ENCODE data around the gene HABP2. TPM values are rescaled to one million over a fixed set of nuclear protein-coding genes. Genes with fewer than 3 reads are reported as not detected.

The HABP2 gene
- total RNA-seq, 1 donor from 2014 or later: 0.18 TPM

DNA sequence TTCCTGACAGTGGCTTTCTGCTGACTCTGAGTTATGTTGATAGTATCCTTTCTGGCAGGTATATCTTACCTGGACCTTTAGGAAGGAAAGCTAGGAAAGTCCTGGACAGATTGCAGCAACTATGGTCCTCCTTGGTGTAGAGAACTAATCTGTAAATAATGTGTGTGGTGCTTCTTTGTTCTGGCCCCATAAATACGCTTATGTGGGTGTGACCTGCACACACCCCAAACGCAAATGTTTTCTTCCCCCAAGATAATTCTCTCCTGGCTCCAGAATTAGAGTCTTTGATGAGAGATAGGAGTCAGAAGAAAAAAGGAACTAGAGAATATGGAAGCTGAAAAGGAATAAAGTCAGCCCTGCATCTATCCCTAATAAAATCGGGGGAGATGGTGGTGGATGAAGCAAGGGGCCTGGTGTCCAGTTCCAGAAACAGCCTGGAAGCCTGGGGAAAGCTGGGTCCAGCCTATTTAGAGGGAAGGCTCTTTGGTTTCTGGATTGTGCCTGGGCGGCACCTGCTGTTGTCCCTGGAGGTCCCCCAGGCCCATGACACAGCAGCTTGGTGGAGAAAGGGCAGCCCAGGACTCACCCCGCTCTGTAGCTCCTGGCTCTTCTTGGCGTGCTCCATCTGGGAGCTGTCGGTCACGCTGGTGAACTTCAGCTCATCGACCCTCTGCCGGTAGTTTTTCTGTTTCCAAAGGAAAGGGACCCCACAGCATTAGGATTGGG lies 72.8 kb downstream of the HABP2 start:
- DNase-seq (ENCODE audit: extremely low read depth, low read depth, low spot score): no peak

DNA sequence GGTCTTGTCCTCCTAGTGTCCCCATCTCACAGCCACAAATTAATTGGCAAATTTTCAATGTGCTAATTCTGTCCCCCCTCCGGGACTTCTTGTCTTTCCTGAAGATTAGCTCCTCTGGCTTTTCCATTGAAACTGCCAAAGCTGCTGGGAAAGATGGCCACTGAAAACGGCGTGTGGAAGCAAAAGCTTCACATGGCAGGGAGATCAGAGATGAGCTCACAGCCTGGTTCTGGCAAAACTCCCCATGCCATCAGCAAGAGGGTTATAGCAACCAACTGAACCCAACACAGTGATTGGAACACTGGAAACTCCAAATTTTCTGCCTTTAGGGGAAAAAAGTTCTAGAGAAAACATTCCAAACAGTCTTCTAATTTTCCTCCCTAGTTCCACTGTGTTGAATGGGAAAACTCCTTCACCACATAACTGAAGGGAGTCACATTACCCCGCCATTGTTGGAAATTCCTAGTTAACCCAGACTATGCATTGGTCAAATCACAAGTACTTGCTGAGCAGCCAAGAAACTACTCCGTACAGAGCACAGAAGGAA lies 74.0 kb downstream of the HABP2 start:
- no peak for DNase-seq (ENCODE audit: extremely low read depth, low read depth, low spot score)

DNA sequence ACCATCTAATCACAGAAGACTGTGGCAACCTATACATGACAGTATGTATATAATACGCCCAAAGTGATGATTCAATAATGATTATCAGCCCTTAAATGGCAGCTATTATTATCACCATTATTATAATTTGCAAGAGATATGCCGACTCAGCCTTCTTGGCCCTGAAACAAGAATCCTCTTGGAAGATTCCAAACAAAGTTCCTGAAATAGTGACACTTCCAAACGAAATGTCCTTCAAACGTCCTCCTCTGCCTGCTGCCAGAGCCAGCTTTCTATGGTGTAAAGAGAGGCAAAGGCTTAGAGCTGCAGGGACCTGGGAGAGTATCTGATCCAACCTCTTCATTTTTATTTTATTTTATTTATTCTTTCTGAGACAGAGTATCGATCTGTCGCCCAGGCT lies 75.0 kb downstream of the HABP2 start:
- no peak for DNase-seq (ENCODE audit: extremely low read depth, low read depth, low spot score)

DNA sequence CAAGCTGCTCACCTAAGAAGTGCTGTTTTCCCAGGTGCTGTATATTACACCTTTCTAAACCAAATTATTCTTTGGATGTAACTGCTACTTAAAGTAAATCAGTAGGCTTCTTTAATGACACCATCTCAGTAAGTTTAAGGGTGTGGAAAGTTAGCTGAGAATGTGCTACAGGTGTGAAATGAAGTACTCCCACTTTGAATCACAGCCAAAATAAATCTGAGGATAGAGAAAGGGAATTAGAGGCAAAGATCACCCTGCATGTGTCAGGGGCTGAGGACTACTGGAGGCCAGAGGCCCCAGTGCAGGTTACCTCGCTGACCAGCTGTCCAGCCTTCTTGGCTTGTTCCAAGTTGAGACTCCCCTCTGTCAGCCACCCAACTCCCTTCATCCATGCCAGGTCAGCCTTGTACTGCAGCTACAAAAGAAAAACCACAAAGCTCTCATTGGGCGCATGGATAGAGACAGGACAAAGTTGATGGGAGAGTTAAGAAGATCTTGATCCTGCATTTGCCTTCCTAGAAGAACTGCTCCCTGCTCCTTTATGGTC lies 75.8 kb downstream of the HABP2 start:
- DNase-seq (ENCODE audit: extremely low read depth, low read depth, low spot score): no peak

DNA sequence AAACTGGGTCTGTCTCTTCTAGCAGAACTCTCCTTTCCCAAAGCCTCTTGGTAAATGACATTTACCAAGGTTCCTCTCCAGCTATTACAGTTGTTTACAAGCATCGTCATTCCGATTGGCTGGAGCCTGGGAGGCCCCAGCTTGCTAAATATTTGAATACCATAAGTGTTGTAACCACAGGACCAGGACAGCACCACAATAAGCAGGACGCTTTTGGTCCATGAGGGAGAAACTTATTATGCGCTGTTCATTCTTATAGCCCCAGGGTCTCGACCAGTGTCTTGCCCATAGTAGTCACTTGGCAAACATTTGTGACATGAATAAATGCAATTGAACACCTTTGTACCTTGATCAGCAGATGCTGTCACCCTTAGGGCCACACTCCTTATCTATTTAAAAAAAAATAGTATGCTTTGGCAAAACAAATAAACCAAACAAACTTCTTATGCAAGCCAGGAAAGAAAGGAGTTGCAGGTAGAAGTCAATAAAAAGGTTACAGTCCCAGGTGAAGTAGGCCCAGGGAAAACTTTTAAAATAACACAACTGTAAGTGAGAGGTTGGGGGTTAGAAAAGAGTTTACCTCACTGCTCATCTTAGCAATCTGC lies 78.2 kb downstream of the HABP2 start:
- no peak for DNase-seq (ENCODE audit: extremely low read depth, low read depth, low spot score)

DNA sequence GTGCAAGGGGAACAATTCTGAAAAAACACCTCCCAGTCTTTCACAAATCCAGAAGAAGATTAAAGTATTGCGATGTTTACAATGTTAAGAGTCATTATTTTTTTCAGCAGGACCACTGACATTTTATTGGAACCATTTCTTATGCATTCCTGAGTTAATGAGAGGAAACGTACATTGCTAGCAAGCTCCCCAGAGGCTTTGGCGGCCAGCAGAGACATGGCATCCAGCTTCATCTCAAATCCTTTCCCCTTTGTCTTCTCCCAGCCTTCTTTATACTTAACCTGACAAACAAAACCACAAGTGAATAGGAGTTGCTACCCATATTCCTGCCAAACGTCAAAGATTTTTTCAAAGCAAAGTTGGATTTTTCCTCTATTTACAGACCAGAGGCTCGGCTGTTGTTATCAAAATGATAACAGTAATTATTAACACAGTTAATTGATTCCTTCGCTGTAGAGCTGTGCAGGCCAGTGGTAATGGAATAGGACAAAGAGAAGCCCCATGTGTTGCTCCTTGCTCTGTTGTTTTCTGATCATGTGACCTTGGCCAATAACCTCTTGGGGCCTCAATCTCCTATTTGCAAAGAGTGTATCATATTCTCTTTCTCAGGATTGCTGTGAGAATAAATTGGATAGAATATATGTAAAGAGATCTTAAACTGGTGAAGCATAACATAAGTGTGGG lies 79.0 kb downstream of the HABP2 start:
- DNase-seq (ENCODE audit: extremely low read depth, low read depth, low spot score): no peak

Other genes starting within 250 kb of the HABP2 start
- not detected in 2 replicates for gene NRAP, start 111.0 kb downstream of the HABP2 start, total RNA-seq
- gene CASP7, start 126.9 kb downstream of the HABP2 start, total RNA-seq: 60.1 and 66.8 TPM in 2 replicates
- not detected in 2 replicates for gene PLEKHS1, start 198.6 kb downstream of the HABP2 start, total RNA-seq